Tibial artery (tissue), 4 donors: ENCODE measurements around the gene C19orf81.

Experiments used
- DNase-seq, 2 donors: peaks; one replicate each; pipeline ENCODE4 v3.0.0-alpha.2; 2019
- H3K27ac ChIP-seq, 2 donors: fragments of 200-600 bp; sonication (generic) in 1 of 2; 1 replicate in 1 of 2; 2 replicates in 1 of 2; pipeline ENCODE4 v1.5.1; 2018 to 2019; ENCODE audit warnings: mild to moderate bottlenecking in 1 of 2
- H3K27me3 ChIP-seq, 2 donors: fragments of 200-600 bp; sonication (generic) in 1 of 2; one replicate each; pipeline versions ENCODE4 v1.5.1 to v1.6.0; 2016 to 2019
- H3K36me3 ChIP-seq, 3 donors: fragments of 200-600 bp; sonication (generic) in 2 of 3; one replicate each; pipeline ENCODE4 v1.5.1; 2016 to 2019; ENCODE audit warnings: mild to moderate bottlenecking in 2 of 3
- H3K4me1 ChIP-seq, 4 donors: fragments of 200-600 bp; sonication (generic) in 2 of 4; 1 replicate in 3 of 4; 2 replicates in 1 of 4; pipeline ENCODE4 v1.5.1; 2016 to 2019
- H3K4me3 ChIP-seq, 2 donors: fragments of 200-600 bp; sonication (generic) in 1 of 2; 1 replicate in 1 of 2; 2 replicates in 1 of 2; pipeline ENCODE4 v1.5.1; 2018 to 2019; ENCODE audit warnings: mild to moderate bottlenecking in 2 of 2
- H3K9me3 ChIP-seq, 3 donors: fragments of 200-600 bp; sonication (generic) in 1 of 3; one replicate each; pipeline ENCODE4 v1.5.1; 2016 to 2019
- intact Hi-C: fragments of 100-400 bp; cut with DNase I; formaldehyde crosslinking; loops from one replicate; pipeline ENCODE4 v1.15.0; 2023; ENCODE audit warnings: low total_unique reads
- TF ChIP-seq, protein P1 (sequence below), 2 experiments: fragments of 200-600 bp in 1 of 2; fragments of 450-650 bp in 1 of 2; IDR thresholded peaks; one replicate each; pipeline ENCODE4 v1.5.1; 2017 to 2019; ENCODE audit warnings: antibody characterized with exemption in 2 of 2, mild to moderate bottlenecking in 1 of 2, moderate library complexity in 1 of 2

Gene C19orf81

DNA sequence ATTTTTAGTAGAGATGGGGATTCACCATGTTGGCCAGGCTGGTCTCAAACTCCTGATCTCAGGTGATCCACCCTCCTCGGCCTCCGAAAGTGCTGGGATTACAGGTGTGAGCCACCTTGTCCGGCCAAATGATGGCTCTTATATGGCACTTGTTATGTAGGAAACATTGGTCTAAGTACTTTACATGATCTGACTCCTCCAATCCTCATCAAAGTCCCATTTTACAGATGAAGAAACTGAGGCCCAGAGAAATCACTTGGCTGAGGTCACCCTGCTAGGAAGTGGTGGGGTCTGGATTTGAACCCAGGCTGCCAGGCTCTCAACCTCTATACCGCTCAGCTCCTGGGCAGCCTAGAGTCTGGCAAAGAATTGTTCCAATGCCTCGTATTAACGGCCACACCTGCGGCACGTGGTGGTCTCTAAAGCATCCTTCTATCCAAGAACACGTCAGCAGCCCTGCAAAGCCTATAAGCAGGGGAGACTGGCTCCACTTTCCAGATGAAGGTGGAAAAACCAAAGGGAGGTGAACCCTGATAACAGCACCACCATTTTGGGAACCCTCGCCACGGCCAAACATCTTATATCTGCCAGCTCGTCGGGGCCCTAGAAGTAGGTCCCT lies 52.2 kb downstream of the C19orf81 start:
- no peak for DNase-seq
- intact Hi-C loops: no loop called here
- Histone ChIP-seq H3K4me1 (no peaks in the 10 kb centered on the region), H3K4me3 (no peak overlapping the region), H3K27ac (no peak overlapping the region), H3K36me3 (no peaks in the 10 kb centered on the region), H3K9me3 (no peaks in the 10 kb centered on the region), H3K27me3 (peaks cover 0 to 61% of the 10 kb centered on the region in 2 donors)
- TF ChIP-seq, protein P1, sequence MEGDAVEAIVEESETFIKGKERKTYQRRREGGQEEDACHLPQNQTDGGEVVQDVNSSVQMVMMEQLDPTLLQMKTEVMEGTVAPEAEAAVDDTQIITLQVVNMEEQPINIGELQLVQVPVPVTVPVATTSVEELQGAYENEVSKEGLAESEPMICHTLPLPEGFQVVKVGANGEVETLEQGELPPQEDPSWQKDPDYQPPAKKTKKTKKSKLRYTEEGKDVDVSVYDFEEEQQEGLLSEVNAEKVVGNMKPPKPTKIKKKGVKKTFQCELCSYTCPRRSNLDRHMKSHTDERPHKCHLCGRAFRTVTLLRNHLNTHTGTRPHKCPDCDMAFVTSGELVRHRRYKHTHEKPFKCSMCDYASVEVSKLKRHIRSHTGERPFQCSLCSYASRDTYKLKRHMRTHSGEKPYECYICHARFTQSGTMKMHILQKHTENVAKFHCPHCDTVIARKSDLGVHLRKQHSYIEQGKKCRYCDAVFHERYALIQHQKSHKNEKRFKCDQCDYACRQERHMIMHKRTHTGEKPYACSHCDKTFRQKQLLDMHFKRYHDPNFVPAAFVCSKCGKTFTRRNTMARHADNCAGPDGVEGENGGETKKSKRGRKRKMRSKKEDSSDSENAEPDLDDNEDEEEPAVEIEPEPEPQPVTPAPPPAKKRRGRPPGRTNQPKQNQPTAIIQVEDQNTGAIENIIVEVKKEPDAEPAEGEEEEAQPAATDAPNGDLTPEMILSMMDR (IDR thresholded peaks at IDR 0.05): no peak

DNA sequence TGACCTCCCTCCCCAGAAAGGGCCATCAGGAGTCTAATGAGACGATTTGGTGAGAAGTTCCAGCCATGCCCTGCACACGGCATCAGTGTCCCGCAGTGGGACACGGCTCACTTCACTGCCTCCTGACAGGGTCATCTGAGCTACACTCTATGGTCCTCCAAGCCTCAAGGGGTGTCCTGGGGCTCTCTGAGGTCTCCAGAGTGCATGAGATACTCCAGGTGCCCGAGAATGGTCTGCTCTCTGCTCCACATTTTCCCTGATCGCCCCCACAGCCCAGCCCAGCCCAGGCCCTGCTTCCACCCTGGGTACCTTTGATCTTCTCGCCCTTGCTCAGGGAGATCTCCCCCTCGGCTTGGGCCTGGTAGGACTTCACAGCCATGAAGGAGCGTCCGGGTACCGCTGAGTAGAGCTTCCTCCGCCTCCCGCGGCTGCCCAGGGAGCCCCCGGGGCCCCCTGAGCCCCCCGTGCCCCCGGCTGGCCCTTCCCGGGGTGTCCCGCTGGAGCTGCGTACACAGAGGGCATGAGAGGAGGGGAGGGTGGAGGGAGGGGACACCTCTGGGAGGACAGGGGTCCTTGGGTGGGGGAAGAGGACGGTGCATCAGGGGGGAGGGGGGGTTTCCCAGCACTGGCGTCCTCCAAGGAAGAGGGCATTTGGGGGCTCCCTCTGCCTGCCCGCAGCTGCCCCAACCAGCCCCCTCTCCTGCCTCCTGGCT lies 53.1 kb downstream of the C19orf81 start:
- Histone ChIP-seq H3K27ac (no peak overlapping the region), H3K9me3 (no peaks in the 10 kb centered on the region), H3K27me3 (peaks cover 0 to 53% of the 10 kb centered on the region in 2 donors), H3K4me1 (no peaks in the 10 kb centered on the region), H3K4me3 (no peak overlapping the region), H3K36me3 (no peaks in the 10 kb centered on the region)
- intact Hi-C loops: no loop called here
- TF ChIP-seq, protein P1 (IDR thresholded peaks at IDR 0.05): no peak
- DNase-seq: no peak

DNA sequence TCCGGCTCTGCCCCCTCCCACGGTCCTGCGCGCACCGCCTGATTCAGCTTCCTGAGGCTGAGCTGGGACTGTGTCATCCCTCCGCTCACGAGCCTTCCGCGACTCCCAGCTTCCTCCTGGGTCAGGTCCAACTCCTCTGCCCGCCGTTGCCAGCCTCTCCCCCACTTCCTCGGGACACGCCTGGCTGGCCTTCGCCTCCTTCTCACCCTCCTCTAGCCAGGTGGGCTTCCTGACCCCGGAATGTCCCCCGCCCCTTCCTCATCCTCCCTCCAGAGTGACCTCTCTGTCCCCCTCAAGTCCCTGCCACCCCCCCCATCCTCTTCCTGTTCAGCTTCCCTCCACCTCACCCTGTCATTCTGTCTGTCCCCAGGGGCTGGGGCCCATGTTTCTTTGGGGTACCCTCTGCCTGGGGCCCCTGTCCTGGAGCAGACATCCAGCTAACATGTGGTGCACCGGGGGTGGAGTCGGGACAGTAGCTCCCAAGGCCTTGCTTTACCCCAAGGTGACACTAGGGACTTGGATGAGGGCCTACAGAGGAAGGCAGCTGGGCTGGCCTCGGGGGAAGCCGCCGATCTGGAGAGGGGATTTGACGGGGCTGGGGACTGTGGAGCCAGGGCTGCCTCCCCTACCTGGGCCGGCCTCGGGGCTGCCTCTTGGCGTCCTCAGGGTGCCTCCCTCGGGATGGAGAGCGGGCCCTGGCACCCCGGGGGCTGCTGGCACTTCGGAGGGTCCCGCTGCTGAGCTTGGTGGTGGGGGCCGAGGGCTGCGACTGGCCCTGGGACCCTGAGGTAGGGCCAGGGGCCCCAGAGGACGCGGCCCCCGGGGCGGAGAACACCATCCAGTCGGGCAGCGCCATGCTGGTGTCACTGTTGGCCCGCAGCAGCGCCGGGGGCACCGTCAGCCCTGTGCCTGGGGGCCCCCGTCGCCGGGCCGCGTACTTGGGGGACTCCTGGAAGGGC lies 53.9 kb downstream of the C19orf81 start:
- intact Hi-C loops: no loop called here
- H3K36me3 ChIP-seq: no peaks in the 10 kb centered on the region
- peaks cover 0 to 48% of the 10 kb centered on the region in 2 donors for H3K27me3 ChIP-seq
- H3K9me3 ChIP-seq: no peaks in the 10 kb centered on the region
- DNase-seq: no peak
- no peaks in the 10 kb centered on the region for H3K4me1 ChIP-seq
- TF ChIP-seq, protein P1 (IDR thresholded peaks at IDR 0.05): no peak
- H3K27ac ChIP-seq: no peak overlapping the region
- H3K4me3 ChIP-seq: no peak overlapping the region

DNA sequence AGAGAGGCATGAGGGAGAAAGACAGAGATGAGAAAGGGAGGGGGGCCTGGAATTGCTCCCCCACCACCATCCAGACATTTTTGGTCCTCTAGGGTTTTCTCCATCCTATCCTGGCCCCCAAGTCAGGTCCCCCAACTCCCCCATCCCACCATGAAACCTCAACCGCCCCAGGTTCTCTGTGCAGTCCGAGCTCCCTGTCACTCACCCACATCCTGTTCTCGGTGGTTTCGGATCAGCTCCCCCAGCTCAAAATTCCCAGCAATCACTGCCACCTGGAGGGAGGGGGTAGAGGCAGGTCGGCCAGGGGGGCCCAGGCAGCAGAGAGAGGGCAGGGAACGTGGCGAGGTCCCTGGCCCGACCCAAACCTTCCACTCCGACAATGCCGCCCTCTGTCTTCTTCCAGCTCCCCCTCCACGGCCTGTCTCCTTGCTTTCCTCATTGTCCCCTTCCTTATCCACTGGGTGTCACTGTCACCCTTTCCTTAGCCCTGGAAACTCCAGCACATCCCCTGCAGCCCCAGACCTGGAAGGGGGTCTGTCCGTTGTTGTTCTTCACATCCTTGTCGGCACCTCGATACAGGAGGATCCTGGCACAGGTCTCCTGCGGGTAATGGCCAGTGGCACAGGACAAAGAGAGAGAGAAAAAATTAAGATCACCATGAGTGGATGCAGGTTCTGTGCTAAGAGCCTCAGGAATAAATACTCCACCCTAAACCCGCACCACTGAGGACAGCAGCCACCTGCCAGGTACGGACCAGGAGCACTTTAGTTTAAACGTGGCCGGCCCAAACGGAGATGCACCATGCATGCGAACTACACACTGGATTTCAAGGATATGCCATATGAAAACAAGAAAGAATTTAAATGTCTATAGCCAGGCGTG lies 54.9 kb downstream of the C19orf81 start:
- DNase-seq: no peak
- H3K27ac ChIP-seq: no peak overlapping the region
- intact Hi-C loops: no loop called here
- H3K4me3 ChIP-seq: no peak overlapping the region
- H3K9me3 ChIP-seq: no peaks in the 10 kb centered on the region
- TF ChIP-seq, protein P1 (IDR thresholded peaks at IDR 0.05): no peak
- H3K36me3 ChIP-seq: no peaks in the 10 kb centered on the region
- peaks cover 0 to 41% of the 10 kb centered on the region in 2 donors for H3K27me3 ChIP-seq
- no peaks in the 10 kb centered on the region for H3K4me1 ChIP-seq
